CD4-positive, alpha-beta T cell treated with Interferon alpha-2 for 1 hour (primary cell): ENCODE measurements around the gene ANAPC2.

Experiments
- DNase-seq, 2 donors: peaks; one replicate each; pipeline ENCODE4 v3.0.0-alpha.2; 2020 to 2022

ANAPC2 gene

GRCh38 chr9:137191691-137192447 is 3.5 kb upstream of the ANAPC2 start:
- DNase-seq = no peak

- no peak for DNase-seq
Observed at GRCh38 chr9:137191245-137191644, 2.9 kb upstream of the ANAPC2 start.

- no peak for DNase-seq
Observed at GRCh38 chr9:137190315-137190856, 2.0 kb upstream of the ANAPC2 start.

GRCh38 chr9:137189297-137190295 is 1.2 kb upstream of the ANAPC2 start:
- DNase-seq = no peak

GRCh38 chr9:137188086-137188489 is 272 bp downstream of the ANAPC2 start:
- no peak for DNase-seq

GRCh38 chr9:137187386-137187785 is 974 bp downstream of the ANAPC2 start:
- DNase-seq = no peak

GRCh38 chr9:137186385-137186784 is 2.0 kb downstream of the ANAPC2 start:
- no peak for DNase-seq

- no peak for DNase-seq
Observed at GRCh38 chr9:137185921-137186320, 2.4 kb downstream of the ANAPC2 start.

- DNase-seq = no peak
Observed at GRCh38 chr9:137184881-137185660, 3.3 kb downstream of the ANAPC2 start.

- no peak for DNase-seq
Observed at GRCh38 chr9:137183980-137184595, 4.3 kb downstream of the ANAPC2 start.

- DNase-seq = no peak
Observed at GRCh38 chr9:137182836-137183235, 5.5 kb downstream of the ANAPC2 start.

- no peak for DNase-seq
Observed at GRCh38 chr9:137181680-137182079, 6.7 kb downstream of the ANAPC2 start.

GRCh38 chr9:137180491-137180890 is 7.9 kb downstream of the ANAPC2 start:
- DNase-seq = no peak

- DNase-seq = no peak
Observed at GRCh38 chr9:137179761-137180160, 8.6 kb downstream of the ANAPC2 start.

GRCh38 chr9:137178939-137179630 is 9.3 kb downstream of the ANAPC2 start:
- no peak for DNase-seq

- DNase-seq = no peak
Observed at GRCh38 chr9:137178201-137178938, 10.0 kb downstream of the ANAPC2 start.

- peak in 1 of 2 donors; percentile 37 for DNase-seq
Observed at GRCh38 chr9:137176302-137177182, 11.8 kb downstream of the ANAPC2 start.

GRCh38 chr9:137175345-137175961 is 12.9 kb downstream of the ANAPC2 start:
- DNase-seq = no peak

- no peak for DNase-seq
Observed at GRCh38 chr9:137174722-137175293, 13.6 kb downstream of the ANAPC2 start.
